ENCODE measurements around the gene CLDN6.

- TF ChIP-seq CTCF (IDR thresholded peaks at IDR 0.05) (no peak), POLR2A (IDR thresholded peaks at IDR 0.05) (no peak)
Observed at GRCh38 chr16:3066440-3066748, 48.4 kb upstream of the CLDN6 start.

Measured in thyroid gland (tissue), 4 donors.